HFFc6 (cell line): ENCODE measurements around the gene EML1. TPM values are rescaled to one million over a fixed set of nuclear protein-coding genes. Genes with fewer than 3 reads are reported as not detected.

Experiments used
- DNase-seq: peaks from one replicate; pipeline ENCODE4 v3.0.0-alpha.2; 2018
- H3K27ac Mint-ChIP-seq: 2 replicates; pipeline ENCODE4 v1.8.0; 2020; ENCODE audit warnings: mild to moderate bottlenecking, mixed read lengths
- H3K27me3 Mint-ChIP-seq: 2 replicates; pipeline ENCODE4 v1.8.0; 2021; ENCODE audit warnings: mild to moderate bottlenecking, moderate library complexity, mixed read lengths; ENCODE audit not compliant: insufficient read depth
- H3K36me3 Mint-ChIP-seq: 2 replicates; pipeline ENCODE4 v1.8.0; 2021; ENCODE audit warnings: low read depth, mixed read lengths
- H3K4me1 Mint-ChIP-seq: 2 replicates; pipeline ENCODE4 v1.8.0; 2020; ENCODE audit warnings: low read depth, mixed read lengths
- H3K4me3 Mint-ChIP-seq: 2 replicates; pipeline ENCODE4 v1.8.0; 2020; ENCODE audit warnings: mild to moderate bottlenecking, moderate library complexity, mixed read lengths
- H3K9me3 Mint-ChIP-seq: 2 replicates; pipeline ENCODE4 v1.8.0; 2020; ENCODE audit warnings: mild to moderate bottlenecking, mixed read lengths
- total RNA-seq, 6 experiments: library from RNA; stranded (reverse); fragmentation: NEBNext Ultra II Directional; extraction: Animal tissue kit (Norgen Biotek cat#: 25700); gene quantifications; 2 replicates in 1 of 6; 3 replicates in 5 of 6; pipeline ENCODE4 v1.2.3, GENCODE V29; 2021
- TF ChIP-seq, protein P1 (sequence below): fragments of 200-600 bp; sonication (generic); IDR thresholded peaks from 2 replicates; pipeline ENCODE4 v1.5.0; 2021; ENCODE audit warnings: antibody characterized with exemption, mild to moderate bottlenecking

Gene EML1
- total RNA-seq, 6 experiments from 2014 or later: 13.2 to 27.6 (median 22.2) TPM

DNA sequence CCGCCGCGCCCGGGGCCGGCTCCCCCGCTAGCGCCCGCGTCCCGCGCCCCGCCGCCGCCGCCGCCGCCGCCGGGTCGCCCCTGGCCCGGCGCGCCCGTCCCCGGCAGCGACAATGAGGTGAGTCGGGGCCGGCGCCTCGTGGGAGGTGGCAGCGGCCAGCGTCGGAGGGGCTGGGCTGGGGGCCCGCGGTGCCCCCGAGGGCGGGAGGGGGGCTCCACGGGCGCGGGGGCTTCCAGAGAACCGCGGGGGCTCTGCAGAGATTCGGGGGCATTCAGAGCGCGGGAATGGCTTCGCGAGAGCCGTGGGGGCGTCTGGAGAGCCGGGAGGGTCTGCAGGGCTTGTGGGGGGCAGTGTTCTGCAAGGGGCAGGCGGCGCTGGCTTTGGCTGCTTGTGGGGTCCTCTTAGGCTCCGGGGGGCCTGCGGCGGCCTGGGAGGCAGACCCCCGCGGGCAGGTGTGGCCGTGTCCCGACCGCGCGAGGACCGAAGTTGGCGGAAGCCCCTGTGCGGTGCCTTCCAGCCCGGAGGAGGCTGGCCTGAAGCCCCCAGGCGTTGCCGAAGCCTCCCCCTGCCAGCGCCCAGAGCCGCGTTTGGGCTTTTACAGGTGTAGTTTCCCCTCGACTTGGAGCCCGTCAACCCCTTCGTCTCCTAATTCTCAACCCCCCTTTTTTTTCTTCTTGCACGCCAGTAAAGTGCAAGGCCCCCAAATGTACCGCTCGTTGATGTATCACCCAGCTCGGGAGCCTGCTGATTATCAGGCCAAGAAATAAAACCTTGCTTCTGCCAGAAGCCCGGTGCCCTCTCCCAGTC lies 178.9 kb downstream of the EML1 start:
- TF ChIP-seq, protein P1, sequence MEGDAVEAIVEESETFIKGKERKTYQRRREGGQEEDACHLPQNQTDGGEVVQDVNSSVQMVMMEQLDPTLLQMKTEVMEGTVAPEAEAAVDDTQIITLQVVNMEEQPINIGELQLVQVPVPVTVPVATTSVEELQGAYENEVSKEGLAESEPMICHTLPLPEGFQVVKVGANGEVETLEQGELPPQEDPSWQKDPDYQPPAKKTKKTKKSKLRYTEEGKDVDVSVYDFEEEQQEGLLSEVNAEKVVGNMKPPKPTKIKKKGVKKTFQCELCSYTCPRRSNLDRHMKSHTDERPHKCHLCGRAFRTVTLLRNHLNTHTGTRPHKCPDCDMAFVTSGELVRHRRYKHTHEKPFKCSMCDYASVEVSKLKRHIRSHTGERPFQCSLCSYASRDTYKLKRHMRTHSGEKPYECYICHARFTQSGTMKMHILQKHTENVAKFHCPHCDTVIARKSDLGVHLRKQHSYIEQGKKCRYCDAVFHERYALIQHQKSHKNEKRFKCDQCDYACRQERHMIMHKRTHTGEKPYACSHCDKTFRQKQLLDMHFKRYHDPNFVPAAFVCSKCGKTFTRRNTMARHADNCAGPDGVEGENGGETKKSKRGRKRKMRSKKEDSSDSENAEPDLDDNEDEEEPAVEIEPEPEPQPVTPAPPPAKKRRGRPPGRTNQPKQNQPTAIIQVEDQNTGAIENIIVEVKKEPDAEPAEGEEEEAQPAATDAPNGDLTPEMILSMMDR: no peak
- Mint-ChIP-seq H3K27ac (no peak overlapping the region), H3K27me3 (peaks cover 26% of the 10 kb centered on the region), H3K4me1 (peaks cover 26% of the 10 kb centered on the region), H3K9me3 (no peaks in the 10 kb centered on the region), H3K36me3 (peaks cover 11% of the 10 kb centered on the region; the same call in 1 of the 2 replicates), H3K4me3 (peak overlapping the region; percentile 83)
- DNase-seq: no peak

DNA sequence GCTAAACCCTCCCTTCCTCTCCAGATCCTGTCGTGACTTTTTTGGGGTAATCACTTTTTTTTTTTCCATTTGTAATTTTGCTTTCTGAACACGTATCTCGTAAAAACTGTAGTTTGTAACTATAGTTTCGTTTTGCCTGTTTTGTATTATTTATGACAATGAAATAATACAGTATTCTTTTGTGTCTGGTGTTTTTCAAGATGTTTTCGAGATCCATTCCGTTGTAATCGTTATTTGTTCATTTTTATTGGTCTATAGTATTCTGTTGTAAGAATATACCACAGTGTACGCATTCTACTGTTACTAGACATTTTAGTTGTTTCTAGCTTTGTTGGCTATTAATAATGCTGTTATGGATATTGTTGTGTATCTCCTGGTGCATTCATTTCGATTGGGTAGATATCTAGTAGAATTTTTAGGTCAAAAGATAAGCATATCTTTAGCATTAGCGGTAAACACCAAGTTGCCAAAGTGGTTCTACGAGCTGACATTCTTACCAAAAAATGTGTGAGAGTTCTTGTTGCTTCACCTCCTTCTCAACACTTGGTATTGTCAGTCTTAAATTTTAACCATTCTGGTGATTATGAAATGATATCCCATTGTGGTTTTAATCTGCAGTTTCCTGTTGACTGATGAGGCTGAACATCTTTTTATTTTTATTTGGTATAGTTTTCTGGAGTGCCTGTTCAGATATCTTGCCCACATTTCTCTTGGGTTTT lies 179.7 kb downstream of the EML1 start:
- Mint-ChIP-seq H3K36me3 (peaks cover 11% of the 10 kb centered on the region; the same call in 1 of the 2 replicates), H3K9me3 (no peaks in the 10 kb centered on the region), H3K27me3 (peaks cover 29% of the 10 kb centered on the region), H3K4me3 (peak overlapping the region; percentile 83), H3K27ac (no peak overlapping the region), H3K4me1 (peaks cover 24% of the 10 kb centered on the region)
- no peak for DNase-seq
- TF ChIP-seq, protein P1: no peak

DNA sequence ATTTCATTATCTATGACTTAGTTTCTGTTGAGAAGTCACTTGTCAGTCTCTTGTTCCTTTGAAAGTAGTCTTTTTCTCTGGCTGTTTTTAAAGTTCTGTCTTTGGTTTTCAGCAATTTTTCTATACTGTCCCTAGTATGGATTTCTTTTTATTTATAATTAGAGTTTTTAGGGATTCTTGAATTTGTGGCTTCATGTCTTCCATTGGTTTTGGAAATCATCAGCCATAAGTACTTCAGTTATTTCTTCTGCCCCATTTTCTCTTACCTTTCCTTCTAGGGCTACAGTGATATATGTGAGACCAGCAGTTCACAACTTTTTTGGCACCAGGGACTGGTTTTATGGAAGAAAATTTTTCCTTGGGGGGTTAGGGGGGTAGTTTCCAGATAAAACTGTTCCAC lies 182.0 kb downstream of the EML1 start:
- Mint-ChIP-seq H3K36me3 (peaks cover 11% of the 10 kb centered on the region; the same call in 1 of the 2 replicates), H3K27ac (no peak overlapping the region), H3K4me1 (peaks cover 8% of the 10 kb centered on the region), H3K9me3 (no peaks in the 10 kb centered on the region), H3K4me3 (no peak overlapping the region), H3K27me3 (peaks cover 27% of the 10 kb centered on the region)
- TF ChIP-seq, protein P1: no peak
- DNase-seq: no peak

DNA sequence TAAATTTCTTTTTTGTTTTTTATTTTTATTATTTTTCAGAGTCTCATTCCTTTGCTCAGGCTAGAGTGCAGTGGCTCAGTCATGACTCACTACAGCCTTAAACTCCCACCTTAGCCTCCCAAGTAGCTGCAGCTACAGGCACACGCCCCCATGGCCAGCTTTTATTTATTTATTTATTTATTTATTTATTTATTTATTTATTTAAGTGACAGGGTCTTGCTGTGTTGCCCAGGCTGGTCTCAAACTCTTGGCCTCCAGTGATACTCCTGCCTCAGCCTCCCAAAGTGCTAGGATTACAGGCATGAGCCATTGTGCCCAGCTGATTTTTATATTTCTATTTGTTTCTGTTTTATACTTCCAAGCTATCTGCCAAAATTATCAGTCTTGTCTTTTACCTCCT lies 182.8 kb downstream of the EML1 start:
- H3K27ac Mint-ChIP-seq: no peak overlapping the region
- peaks cover 7% of the 10 kb centered on the region; the same call in 1 of the 2 replicates for H3K36me3 Mint-ChIP-seq
- no peak for DNase-seq
- H3K4me1 Mint-ChIP-seq: peaks cover 8% of the 10 kb centered on the region
- H3K4me3 Mint-ChIP-seq: no peak overlapping the region
- peaks cover 25% of the 10 kb centered on the region for H3K27me3 Mint-ChIP-seq
- TF ChIP-seq, protein P1: no peak
- no peaks in the 10 kb centered on the region for H3K9me3 Mint-ChIP-seq

DNA sequence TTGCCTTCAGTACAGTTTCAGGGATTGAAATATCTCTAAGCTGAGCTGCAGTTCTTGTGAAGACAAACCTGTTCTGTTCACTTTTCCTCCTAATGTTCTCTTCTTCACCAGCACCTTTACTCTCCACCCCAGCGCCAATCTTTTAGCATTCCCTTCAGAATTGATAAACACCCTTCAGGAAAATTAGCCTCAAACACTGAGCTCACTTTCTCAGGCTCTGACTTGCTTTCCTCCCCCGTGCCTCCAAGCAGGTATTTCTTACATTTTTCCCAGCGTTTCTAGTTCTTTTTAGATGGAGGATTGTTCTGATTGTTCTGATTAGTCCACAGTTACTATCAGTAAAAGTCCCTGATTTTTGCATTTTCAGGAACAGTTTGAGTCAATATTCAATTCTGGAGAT lies 183.5 kb downstream of the EML1 start:
- TF ChIP-seq, protein P1: no peak
- Mint-ChIP-seq H3K9me3 (no peaks in the 10 kb centered on the region), H3K27me3 (peaks cover 25% of the 10 kb centered on the region), H3K4me3 (no peak overlapping the region), H3K4me1 (peaks cover 8% of the 10 kb centered on the region), H3K27ac (no peak overlapping the region), H3K36me3 (peaks cover 7% of the 10 kb centered on the region; the same call in 1 of the 2 replicates)
- no peak for DNase-seq
